HG03175 (cell line): ENCODE results near the gene RPGR.

Source experiments
- ATAC-seq: cut with Tn5 transposase; IDR thresholded peaks from one replicate; pipeline ENCODE4 v1.9.1; 2021; ENCODE audit warnings: mild to moderate bottlenecking, moderate library complexity; ENCODE audit not compliant: unreplicated experiment

Gene RPGR, protein sequence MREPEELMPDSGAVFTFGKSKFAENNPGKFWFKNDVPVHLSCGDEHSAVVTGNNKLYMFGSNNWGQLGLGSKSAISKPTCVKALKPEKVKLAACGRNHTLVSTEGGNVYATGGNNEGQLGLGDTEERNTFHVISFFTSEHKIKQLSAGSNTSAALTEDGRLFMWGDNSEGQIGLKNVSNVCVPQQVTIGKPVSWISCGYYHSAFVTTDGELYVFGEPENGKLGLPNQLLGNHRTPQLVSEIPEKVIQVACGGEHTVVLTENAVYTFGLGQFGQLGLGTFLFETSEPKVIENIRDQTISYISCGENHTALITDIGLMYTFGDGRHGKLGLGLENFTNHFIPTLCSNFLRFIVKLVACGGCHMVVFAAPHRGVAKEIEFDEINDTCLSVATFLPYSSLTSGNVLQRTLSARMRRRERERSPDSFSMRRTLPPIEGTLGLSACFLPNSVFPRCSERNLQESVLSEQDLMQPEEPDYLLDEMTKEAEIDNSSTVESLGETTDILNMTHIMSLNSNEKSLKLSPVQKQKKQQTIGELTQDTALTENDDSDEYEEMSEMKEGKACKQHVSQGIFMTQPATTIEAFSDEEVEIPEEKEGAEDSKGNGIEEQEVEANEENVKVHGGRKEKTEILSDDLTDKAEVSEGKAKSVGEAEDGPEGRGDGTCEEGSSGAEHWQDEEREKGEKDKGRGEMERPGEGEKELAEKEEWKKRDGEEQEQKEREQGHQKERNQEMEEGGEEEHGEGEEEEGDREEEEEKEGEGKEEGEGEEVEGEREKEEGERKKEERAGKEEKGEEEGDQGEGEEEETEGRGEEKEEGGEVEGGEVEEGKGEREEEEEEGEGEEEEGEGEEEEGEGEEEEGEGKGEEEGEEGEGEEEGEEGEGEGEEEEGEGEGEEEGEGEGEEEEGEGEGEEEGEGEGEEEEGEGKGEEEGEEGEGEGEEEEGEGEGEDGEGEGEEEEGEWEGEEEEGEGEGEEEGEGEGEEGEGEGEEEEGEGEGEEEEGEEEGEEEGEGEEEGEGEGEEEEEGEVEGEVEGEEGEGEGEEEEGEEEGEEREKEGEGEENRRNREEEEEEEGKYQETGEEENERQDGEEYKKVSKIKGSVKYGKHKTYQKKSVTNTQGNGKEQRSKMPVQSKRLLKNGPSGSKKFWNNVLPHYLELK

DNA sequence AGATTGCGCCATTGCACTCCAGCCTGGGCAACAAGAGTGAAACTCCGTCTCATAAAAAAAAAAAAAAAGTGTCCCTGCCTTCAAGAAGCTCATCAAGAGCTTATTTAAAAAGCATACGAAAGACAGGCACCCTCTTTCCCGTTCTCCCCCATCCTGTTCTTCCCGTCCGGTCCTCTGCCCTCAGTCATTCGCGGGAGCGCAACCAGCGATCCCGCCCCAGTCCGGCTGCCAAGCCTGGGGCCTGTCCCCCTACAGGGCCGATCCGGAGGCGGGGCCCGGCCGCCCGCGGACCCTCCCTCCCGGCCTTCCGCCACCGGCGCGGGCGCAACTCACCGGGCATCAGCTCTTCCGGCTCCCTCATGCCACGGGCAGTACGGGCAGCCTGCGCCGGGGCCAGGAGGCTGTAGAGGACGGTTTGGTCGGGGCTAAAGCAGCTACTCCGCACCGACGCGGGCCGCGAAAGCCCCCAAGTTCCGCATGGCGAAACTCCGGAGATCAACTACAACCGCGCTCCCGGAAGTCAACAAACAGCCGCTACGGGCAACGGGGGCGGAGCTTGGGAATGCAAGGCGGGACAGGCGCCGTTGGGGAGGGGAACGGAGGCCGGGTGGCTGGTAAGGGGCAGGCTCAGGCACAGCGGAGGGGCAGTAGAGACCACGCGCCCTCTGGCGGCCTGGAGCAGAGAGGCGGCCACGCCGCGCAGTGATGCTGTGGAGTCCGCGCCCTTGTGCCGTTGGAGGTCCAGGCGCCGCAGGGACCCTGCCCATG, at the start of gene RPGR:
Gene RPGR (minus strand): TSS at position 503 of the 768 bp plus-strand sequence. CDS start 142 bp downstream, at position 361.
- peak; percentile 95 for ATAC-seq

DNA sequence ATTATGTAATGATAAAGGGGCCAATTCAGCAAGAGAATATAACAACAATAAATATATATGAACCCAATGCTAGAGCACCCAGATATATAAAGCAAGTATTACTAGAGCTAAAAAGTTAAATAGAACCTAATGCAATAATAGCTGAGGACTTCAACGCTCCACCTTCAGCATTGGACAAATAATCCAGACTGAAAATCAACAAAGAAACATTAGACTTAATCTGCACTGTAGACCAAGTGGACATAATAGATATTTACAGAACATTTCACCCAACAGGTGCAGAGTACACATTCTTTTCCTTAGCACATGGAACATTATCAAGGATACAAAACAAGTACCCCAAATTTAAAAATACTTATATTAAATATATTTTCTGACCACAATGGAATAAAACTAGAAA, 49.4 kb upstream of the RPGR start:
- ATAC-seq, result no peak

DNA sequence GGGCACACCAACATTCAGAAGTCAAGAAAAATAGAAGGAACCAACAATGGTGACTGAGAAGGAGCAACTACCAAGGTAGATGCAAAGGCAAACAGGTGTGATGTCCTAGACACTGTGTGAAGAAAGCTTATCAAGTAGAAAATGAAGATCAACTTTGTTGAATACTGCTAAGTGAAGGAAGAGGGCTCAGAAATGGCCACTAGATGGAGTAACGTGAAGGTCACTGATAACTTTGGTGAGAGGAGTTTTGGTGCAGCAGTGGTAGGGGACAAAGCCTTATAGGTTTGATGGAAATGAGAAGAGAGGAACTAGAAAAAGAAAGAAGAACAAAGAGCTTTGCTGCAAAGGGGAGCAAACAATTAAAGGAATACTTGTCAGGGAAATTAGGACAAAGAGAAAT, 48.6 kb upstream of the RPGR start:
- ATAC-seq, result no peak

DNA sequence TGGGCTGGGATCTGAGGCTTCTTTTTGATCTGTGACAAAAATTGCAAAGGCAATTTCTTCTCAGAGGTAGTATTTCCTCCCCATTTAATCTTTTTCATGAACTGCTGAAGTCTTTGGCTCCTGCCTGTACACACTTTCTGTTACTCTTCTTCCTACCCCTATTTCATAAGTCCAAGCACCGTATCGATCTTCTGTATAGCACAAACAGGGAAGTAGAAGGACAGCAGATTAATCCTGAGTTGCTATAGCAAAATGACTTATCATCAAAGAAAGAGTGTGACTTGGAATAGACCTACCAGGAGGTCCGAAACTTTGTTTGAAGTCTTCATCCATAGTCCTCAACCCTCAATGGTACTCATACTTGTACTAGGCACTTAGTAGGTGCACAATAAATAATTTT, 47.1 kb upstream of the RPGR start:
- ATAC-seq, result no peak

DNA sequence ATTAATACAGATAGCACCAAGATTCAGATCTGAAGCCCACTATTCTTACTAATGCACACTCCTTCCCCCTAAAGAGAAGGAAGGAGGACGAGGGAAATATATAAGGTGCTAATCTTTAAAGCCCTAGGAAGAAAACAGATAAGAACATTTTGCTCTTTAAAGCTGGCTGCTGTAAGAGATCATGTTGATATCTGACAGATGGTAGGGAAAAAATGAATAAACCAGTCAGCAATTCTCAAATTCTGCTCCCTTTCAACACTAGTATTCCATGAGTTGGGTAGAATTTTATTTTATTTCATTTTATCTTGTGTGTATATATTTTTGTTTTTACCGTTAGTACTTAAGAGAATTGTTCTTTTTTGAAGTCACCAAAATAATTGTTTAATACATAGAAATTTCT, 44.3 kb upstream of the RPGR start:
- ATAC-seq, result no peak

DNA sequence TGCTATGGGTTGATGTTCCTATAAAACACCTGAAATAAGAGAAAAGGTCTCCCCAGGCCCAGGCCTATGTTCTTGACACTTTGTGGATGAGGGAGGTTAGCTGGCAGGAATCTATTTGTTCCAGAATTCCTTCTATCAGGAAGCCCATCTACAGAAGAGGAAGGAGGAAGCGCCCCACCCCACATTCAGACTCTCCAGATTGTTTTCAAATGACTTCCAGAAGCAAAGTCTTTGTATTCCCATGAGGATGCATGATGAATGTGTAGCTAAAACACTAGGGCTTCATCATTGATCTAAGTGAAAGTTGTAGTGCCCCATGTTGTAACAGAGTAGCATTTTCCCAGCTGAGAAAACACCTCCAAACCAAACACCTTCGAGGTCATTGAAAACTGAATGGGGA, 41.5 kb upstream of the RPGR start:
- no peak for ATAC-seq

DNA sequence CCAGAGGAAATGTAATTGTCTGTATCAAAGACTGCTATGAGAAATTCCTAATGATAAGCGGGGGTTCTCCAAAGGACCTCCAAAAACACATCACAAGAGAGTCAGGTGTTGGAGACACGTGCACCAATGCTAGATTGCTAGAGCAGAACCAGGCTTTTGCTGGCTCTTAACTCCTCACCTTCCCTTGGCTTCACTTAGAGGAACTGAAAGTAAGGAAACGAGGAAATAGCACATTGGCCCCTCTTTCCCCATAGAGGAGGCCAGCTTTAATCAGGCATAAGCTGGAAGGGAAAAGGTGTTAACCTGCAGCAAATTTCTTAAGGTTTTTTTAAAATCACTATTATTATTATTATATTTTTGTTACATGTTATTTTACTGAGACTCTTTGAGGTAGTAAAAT, 38.6 kb upstream of the RPGR start:
- ATAC-seq, result no peak

DNA sequence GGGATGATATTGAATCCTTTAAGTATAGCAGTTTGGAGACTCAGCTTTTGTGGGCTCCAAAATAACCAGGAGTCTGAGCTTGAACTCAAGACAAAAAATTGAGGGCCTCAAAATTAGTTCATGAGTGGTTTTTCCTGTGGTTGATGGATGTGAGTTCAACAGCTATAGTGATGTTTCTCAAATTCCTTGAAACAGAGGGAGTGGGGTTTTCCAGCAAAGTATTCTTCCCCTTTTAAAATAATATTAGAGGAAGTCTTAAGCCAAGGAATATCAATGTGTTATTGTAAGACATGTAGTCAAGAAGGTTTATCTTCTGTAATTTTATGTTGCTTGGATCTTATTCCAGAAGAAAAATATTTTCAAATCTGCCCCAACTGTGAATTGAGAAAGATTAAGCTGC, 35.7 kb upstream of the RPGR start:
- ATAC-seq, result no peak

DNA sequence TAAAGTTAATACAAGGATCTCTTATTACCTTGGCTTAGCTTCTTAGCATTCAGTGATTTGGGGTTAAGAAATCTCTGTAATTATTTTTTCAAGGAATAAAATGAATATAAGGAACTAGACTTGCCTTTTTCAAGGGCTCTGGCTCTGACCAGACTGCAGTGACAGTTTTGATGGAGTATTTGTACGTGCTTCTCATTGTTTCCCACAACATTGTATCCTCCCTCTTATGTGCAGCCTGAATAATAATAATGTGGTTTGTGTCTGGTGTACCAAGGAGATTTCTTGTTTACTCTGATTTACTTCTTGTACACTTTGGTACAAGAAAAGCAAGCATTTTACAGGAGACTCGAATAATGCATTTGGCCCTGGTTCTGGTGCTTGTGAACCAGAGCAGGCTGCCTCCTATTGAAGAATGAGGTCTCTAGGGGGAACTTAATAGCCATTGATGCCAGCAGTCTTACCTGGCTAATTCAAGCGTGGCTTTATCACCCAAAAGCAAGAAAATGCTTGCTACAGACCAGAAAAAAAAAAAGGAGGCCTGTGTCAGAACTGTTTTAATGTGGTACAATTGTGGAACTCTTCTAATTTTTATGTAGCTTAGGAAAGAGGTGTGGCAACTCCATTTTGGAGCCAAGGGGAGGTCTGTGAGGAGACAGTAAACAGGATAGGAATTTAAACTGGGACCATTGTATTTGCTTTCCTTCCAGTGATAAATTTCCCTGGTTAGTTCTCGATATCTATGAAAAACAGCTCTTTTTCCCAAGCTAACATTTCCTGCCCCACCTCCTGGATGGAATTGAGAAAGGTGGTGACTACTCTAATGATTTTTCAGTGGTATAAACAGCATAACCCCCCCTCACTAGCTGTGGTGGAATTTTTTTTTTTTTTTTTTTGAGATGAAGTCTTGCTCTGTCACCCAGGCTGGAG, 30.7 kb upstream of the RPGR start:
- no peak for ATAC-seq

DNA sequence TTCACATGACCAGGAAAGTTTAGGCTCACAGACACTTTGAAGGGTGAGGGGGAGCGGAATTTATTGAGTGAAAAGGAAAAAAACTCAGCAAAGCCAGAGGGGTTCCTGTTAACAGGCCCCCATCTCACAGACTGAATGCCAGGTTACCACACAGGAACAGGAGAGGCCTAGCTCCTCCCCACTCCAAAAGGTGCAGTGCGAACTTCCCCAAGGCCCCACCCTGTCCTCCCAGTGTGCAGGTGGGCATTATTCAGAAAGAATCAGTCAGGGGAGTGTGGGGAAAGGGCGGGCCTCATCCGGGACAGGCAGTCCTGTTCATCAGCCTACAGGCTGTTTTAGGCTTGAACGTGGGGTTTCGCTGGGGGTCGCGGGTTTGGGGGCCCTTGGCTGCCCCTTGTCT, 29.1 kb upstream of the RPGR start:
- no peak for ATAC-seq

DNA sequence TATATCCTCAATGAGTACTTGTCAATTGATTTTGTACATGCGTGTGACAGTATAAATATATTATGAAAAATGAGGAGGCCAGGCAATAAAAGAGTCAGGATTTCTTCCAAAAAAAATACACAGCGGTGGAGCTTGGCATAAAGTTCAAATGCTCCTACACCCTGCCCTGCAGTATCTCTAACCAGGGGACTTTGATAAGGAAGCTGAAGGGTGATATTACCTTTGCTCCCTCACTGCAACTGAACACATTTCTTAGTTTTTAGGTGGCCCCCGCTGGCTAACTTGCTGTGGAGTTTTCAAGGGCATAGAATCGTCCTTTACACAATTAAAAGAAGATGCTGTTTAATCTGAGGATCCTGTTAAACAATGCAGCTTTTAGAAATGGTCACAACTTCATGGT, 25.1 kb upstream of the RPGR start, which contains the start of gene OTC:
Gene OTC (plus strand): TSS at position 243 of the 400 bp plus-strand sequence. CDS start 93 bp downstream, at position 336.
- ATAC-seq, result no peak

DNA sequence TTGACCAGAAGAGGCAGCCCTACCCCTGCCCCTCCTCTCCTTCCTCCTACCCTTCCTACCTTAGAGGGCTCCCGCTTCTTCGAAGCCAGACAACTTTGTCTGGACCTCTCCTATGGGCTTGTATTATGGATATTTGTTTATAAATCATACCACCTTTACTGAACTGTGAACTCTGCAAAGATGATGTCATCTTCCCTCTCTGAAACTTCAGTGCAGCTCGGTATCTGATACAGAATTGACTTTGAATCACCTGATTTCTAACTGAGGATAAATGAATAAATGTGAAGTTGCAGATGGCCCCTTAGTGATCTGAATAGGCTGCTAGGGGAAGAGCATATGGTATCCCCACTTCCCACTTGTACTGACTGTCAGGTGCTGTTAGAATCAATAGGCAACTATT, 24.0 kb upstream of the RPGR start:
- no peak for ATAC-seq

DNA sequence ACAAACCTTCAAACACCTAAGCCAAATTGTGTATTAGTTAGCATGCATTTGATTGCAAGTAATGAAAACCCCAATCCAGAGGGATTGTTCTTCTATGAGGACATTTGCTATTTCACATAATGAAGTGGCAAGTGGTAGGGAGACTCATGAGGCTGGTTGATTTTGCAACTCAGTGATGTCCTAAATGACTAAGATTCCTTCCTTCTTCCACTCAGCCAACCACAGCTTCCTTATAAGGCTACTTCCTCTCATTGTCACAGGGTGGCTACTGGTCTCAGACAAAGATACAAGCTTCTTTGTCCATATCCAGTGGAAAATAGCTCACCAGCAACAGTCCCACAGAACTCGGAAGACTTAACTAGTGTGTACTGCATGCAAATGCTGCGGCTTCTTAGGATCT, 19.8 kb upstream of the RPGR start:
- ATAC-seq, result peak; percentile 62

DNA sequence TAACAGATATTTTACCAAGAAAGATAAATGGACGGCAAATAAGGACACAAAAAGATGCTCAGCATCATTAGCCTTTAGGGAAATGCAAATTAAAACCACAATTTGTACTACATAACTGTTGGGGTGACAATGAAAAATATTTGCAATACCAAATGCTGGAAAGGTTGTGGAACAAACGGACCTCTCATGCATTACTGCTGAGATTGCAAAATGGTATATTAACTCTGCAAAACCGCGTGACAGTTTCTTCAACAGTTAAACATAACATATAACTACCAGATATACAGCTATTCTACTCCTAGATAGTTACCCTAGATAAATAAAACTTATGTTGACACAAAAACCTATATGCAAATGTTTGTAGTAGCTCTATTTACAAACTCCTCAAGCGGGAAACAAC, 18.8 kb upstream of the RPGR start:
- no peak for ATAC-seq

DNA sequence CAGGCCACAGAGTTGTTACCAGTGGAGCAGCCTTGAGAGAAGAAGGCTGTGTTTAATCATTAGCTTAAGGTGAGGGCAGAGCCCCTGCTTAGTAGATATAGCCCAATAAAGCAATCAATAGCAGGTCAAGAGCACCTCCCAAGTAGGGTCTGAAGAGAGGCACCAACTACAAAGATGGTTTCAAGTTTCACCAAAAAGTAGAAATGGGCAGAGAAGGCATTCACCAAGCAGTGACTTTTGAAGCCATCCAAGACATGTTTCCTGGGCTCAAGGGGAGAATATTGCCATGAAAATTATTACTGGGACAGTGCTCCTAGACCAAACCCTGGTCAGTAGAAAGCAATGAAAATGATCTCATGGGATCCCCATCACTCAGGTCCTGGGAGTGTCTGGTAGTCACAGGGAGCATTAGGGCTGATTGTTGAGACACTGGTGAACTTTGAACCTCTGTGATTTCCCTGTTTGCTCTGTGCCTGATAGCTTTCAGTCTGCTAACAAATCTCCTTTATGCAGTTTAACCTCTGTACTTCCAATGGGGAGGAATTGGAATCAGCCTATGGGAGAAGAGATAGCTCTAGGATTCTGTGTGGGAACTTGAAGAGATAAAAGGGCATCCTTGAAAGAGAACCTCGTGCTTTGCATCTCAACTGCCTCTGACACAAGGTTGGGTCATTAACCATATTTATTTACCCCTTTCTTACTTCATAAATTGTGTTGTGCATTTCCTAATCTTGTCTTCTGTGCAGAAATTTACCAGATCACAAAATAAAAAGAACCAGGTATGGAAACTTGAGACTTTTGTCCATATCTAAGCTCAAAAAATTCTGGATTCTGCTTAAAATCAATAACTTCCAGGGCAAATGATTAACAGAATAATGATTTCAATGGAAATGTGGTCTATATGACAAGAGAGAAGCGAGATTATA, 15.8 kb upstream of the RPGR start:
- ATAC-seq, result no peak

DNA sequence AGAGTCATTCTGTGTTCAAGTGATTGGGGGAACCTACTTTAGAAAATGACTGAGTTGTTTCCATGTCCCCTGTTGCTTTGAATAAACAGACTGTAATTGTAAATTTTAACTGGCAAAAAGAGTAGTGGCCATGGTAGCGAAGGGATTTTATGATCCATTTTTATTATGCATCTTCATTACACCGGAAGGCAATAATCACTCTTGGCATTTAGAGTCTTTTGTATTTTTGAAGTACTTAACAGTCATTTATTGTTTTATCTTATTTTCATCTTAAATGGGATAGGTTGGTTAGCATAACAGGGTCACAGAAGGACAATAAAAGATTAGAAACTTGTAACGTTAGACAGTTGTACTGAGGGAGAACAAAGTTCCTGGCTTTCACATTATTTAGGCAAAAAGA, 14.1 kb upstream of the RPGR start:
- ATAC-seq, result no peak

DNA sequence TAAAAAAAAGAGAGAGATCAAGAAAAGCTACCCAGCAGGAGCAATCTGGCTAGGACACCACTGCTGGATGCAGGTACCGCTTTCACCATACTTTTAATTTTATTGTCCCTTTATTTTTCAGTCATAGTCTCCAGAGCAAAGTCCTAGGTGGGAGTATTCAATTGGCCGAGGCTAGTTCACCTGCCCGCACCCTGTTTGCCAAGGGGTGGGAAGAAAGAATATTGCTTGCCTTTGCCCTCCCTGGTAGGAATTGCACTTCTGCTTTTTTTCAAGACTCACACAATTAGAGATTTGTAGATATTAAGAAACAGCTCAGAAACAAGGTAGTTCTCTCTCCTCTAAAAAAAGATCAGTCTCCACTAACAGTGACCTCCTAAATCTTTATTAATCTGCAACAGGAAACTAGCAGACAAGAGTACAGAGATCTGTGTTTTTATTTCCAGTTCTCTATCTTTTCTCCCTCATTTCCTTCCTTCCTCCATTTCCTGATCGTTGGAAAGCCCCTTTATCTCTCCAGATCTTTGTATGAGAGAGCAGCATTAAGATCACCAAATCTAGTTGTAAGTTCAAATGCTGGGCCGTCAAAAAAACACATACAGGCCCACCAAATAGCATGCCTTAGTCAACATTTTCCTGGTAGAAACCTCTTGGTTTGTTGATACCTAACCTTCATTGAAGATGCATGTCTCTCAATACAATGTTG, 9.4 kb upstream of the RPGR start:
- no peak for ATAC-seq

DNA sequence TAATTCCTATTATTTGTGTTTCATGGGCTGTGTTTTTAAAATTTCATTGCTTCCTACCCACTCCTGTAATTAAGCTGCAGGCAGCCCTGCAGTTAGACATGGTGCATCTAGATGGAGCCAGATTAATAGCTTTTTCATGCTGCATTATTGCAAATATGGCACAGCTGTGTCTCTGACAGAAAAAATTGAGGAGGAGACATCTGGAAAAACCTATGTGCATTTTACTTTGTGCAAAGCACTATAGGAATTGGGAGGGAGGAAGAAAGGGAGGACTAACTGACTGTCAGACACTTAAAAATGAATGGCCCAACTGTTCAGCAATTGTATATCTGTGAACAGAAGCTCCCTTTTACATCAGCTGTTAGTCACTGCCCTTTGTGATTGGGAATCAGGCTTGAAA, 8.1 kb upstream of the RPGR start:
- no peak for ATAC-seq
